Gastrocnemius medialis (tissue), 4 donors: ENCODE measurements around the gene BBS9. TPM values are rescaled to one million over a fixed set of nuclear protein-coding genes. Genes with fewer than 3 reads are reported as not detected.

Experiments
- ATAC-seq, 2 donors: fragments of 150-250 bp; one replicate each; pipeline ENCODE4 v1.9.1; 2016
- DNase-seq, 2 donors: peaks; one replicate each; pipeline ENCODE4 v3.0.0-alpha.2; 2019
- H3K27ac ChIP-seq, 4 donors: fragments of 200-600 bp; sonication (generic); 1 replicate in 1 of 4; 2 replicates in 3 of 4; pipeline ENCODE4 v1.5.1; 2016 to 2018; ENCODE audit warnings: mild to moderate bottlenecking in 2 of 4, moderate library complexity in 1 of 4
- H3K27me3 ChIP-seq, 3 donors: fragments of 200-600 bp; sonication (generic) in 2 of 3; 1 replicate in 1 of 3; 2 replicates in 2 of 3; pipeline versions ENCODE4 v1.5.1 to v1.6.0; 2016 to 2019; ENCODE audit warnings: mild to moderate bottlenecking in 1 of 3, moderate library complexity in 1 of 3
- H3K36me3 ChIP-seq, 2 donors: fragments of 200-600 bp; sonication (generic) in 1 of 2; one replicate each; pipeline ENCODE4 v1.5.1; 2017 to 2018
- H3K4me1 ChIP-seq, 2 donors: fragments of 200-600 bp; sonication (generic) in 1 of 2; one replicate each; pipeline ENCODE4 v1.5.1; 2016 to 2017; ENCODE audit warnings: mild to moderate bottlenecking in 2 of 2
- H3K4me3 ChIP-seq, 4 donors: fragments of 200-600 bp; sonication (generic) in 3 of 4; 1 replicate in 1 of 4; 2 replicates in 3 of 4; pipeline ENCODE4 v1.5.1; 2016 to 2019; ENCODE audit warnings: mild to moderate bottlenecking in 2 of 4
- H3K9me3 ChIP-seq, 3 donors: fragments of 200-600 bp; sonication (generic) in 2 of 3; 1 replicate in 1 of 3; 2 replicates in 2 of 3; pipeline ENCODE4 v1.5.1; 2016 to 2019
- CTCF ChIP-seq, 5 experiments: fragments of 450-650 bp in 3 of 5; fragments of 200-600 bp in 2 of 5; sonication (generic) in 2 of 5; IDR thresholded peaks in 4 of 5; conservative IDR thresholded peaks in 1 of 5; 1 replicate in 4 of 5; 2 replicates in 1 of 5; pipeline ENCODE4 v1.5.1; 2016 to 2019; ENCODE audit warnings: antibody characterized with exemption in 5 of 5, mild to moderate bottlenecking in 3 of 5, moderate library complexity in 3 of 5
- POLR2A ChIP-seq, 2 donors: fragments of 450-650 bp; IDR thresholded peaks; one replicate each; pipeline ENCODE4 v1.6.1; 2017; ENCODE audit warnings: antibody characterized with exemption in 2 of 2, mild to moderate bottlenecking in 2 of 2, moderate library complexity in 2 of 2
- in situ Hi-C, 4 donors: fragments of 200-750 bp; cut with MboI; loops; one replicate each; pipeline versions ENCODE4 v1.15.0 to v1.8.0; 2017; ENCODE audit warnings: low sequenced_read_pairs in 4 of 4
- intact Hi-C: fragments of 100-400 bp; cut with DNase I; formaldehyde crosslinking; loops from one replicate; pipeline ENCODE4 v1.15.1; 2023; ENCODE audit warnings: low total_unique reads
- total RNA-seq, 4 donors: library from RNA; depleted of rRNA; stranded (reverse); fragments of >200 nt; gene quantifications; one replicate each; pipeline versions ENCODE4 v1.1.0 to v1.2.3, GENCODE V29; 2016

The BBS9 gene
- total RNA-seq, 4 donors from 2014 or later: 3.5 to 6.5 (median 5.4) TPM

DNA sequence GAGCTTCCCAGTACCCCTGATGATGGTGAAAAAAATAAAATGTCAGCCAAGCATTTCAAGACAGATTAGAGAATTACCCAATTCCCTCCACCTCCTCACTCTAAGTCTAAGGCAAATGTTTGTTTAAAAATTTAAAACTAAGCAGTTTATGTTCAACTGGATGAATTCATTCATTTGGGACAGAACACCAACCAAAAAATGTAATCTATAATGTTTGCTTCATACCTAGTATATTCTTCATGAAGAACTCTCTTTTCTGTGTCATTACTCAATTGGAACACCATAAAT is 450.3 kb downstream of the BBS9 start:
- no peaks in the 10 kb centered on the region for H3K9me3 ChIP-seq
- H3K27me3 ChIP-seq: no peaks in the 10 kb centered on the region
- in situ Hi-C loops (no loop called here), intact Hi-C loops (no loop called here)
- H3K36me3 ChIP-seq: no peaks in the 10 kb centered on the region
- TF ChIP-seq POLR2A (IDR thresholded peaks at IDR 0.05) (no peak), CTCF (IDR thresholded peaks at IDR 0.05 in 4 of 5, conservative IDR thresholded peaks at IDR 0.05 in 1 of 5) (no peak)
- ATAC-seq: no peak
- peaks cover 0 to 9% of the 10 kb centered on the region in 2 donors for H3K4me1 ChIP-seq
- no peak overlapping the region for H3K4me3 ChIP-seq
- DNase-seq: no peak
- H3K27ac ChIP-seq: no peak overlapping the region

GRCh38 chr7:33581236-33581635 is 451.9 kb downstream of the BBS9 start:
- intact Hi-C loops (no loop called here), in situ Hi-C loops (no loop called here)
- Histone ChIP-seq H3K27ac (no peak overlapping the region), H3K27me3 (no peaks in the 10 kb centered on the region), H3K4me1 (peaks cover 0 to 9% of the 10 kb centered on the region in 2 donors), H3K4me3 (no peak overlapping the region), H3K9me3 (no peaks in the 10 kb centered on the region), H3K36me3 (no peaks in the 10 kb centered on the region)
- DNase-seq (no peak), ATAC-seq (no peak)
- TF ChIP-seq POLR2A (IDR thresholded peaks at IDR 0.05) (no peak), CTCF (IDR thresholded peaks at IDR 0.05 in 4 of 5, conservative IDR thresholded peaks at IDR 0.05 in 1 of 5) (no peak)

GRCh38 chr7:33582104-33582503 is 452.7 kb downstream of the BBS9 start:
- ATAC-seq: no peak
- DNase-seq: no peak
- TF ChIP-seq POLR2A (IDR thresholded peaks at IDR 0.05) (no peak), CTCF (IDR thresholded peaks at IDR 0.05 in 4 of 5, conservative IDR thresholded peaks at IDR 0.05 in 1 of 5) (no peak)
- no peak overlapping the region for H3K27ac ChIP-seq
- intact Hi-C loops: no loop called here
- H3K4me1 ChIP-seq: peaks cover 0 to 9% of the 10 kb centered on the region in 2 donors
- no peaks in the 10 kb centered on the region for H3K9me3 ChIP-seq
- in situ Hi-C loops: no loop called here
- no peak overlapping the region for H3K4me3 ChIP-seq
- no peaks in the 10 kb centered on the region for H3K27me3 ChIP-seq
- no peaks in the 10 kb centered on the region for H3K36me3 ChIP-seq

- Histone ChIP-seq H3K27me3 (no peaks in the 10 kb centered on the region), H3K27ac (no peak overlapping the region), H3K36me3 (no peaks in the 10 kb centered on the region), H3K4me3 (no peak overlapping the region), H3K4me1 (peaks cover 0 to 9% of the 10 kb centered on the region in 2 donors), H3K9me3 (no peaks in the 10 kb centered on the region)
- in situ Hi-C loops (no loop called here), intact Hi-C loops (no loop called here)
- ATAC-seq (no peak), DNase-seq (no peak)
- TF ChIP-seq POLR2A (IDR thresholded peaks at IDR 0.05) (no peak), CTCF (IDR thresholded peaks at IDR 0.05 in 4 of 5, conservative IDR thresholded peaks at IDR 0.05 in 1 of 5) (no peak)
These were observed 453.2 kb downstream of the BBS9 start for GRCh38 chr7:33582533-33582932.

DNA sequence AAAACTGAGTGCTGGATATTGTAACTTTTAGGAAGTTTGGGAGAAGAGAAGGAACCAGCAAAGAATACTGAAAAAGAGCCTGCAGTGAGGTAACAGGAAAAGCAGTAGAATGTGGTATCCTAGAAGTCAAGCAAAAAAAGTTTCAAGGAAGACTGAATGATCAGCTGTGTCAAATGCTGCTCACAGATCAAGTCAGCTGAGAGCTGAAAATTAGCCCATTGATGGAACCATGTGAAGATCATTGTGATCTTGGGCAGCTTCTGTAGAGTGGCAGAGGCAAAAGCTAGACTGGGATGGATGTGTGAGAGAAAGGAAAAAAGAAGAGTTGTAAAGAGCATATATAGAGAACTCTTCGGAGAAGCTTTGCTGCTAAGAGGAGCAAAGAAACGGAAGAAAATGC is 460.5 kb downstream of the BBS9 start:
- TF ChIP-seq CTCF (IDR thresholded peaks at IDR 0.05 in 4 of 5, conservative IDR thresholded peaks at IDR 0.05 in 1 of 5): no peak
- no peak for TF ChIP-seq POLR2A (IDR thresholded peaks at IDR 0.05)
- H3K4me1 ChIP-seq: peaks cover 0 to 12% of the 10 kb centered on the region in 2 donors
- H3K4me3 ChIP-seq: no peak overlapping the region
- no peaks in the 10 kb centered on the region for H3K27me3 ChIP-seq
- ATAC-seq: no peak
- H3K9me3 ChIP-seq: no peaks in the 10 kb centered on the region
- no peaks in the 10 kb centered on the region for H3K36me3 ChIP-seq
- in situ Hi-C loops: no loop called here
- intact Hi-C loops: no loop called here
- no peak for DNase-seq
- H3K27ac ChIP-seq: no peak overlapping the region
